Middle frontal gyrus (tissue), 1 donor: ENCODE results near the gene DNAH14.
"Not testable (repeated sequence)": the region's sequence is repeated elsewhere in the genome, so short reads cannot be mapped to it uniquely, and the experiment has no call there.

Experiments used
- DNase-seq: peaks from one replicate; pipeline ENCODE4 v3.0.0-alpha.2; 2015; ENCODE audit warnings: low spot score; ENCODE audit errors: extremely low spot score

DNAH14 gene

GRCh38 chr1:224929335-224930237 is at the start of gene DNAH14:
DNAH14 (plus strand) TSS chr1:224929675; CDS start chr1:224952703, 23,028 bp downstream.
- DNase-seq, result no peak

DNA sequence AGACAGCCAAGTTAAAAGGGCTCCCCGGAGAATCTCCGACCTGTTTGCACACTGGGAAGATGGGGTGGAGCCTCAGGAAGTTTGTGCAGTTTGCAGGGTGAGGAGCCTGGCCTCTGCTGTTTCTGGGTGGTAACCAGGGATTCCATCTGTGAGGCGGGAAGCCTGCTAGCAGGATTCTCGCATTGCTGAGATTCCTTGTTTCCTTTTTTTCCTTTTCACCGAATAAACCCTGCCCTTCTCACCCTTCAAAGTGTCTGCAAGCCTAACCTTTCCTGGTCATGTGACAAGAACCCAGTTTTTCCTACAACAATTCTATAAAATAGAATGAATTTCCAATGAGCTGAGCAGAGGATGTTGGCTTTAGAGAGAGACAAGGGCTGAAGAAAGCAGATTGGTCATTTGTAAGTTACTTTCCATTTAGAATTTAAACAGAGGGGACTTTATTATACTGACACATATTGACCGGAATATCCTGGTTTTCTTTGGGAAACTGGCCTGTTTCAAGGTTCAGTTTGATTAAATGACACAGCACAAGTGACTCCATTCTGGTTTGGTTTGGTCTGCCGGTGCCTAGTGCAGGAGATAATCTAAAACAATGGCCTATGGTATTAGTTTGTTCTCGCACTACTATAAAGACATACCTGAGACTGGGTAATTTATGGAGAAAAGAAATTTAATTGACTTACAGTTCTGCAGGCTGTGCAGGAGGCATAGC is 48.7 kb upstream of the DNAH14 start:
- no peak for DNase-seq

GRCh38 chr1:224881308-224881692 is 48.2 kb upstream of the DNAH14 start:
- DNase-seq, result not testable (repeated sequence)

DNA sequence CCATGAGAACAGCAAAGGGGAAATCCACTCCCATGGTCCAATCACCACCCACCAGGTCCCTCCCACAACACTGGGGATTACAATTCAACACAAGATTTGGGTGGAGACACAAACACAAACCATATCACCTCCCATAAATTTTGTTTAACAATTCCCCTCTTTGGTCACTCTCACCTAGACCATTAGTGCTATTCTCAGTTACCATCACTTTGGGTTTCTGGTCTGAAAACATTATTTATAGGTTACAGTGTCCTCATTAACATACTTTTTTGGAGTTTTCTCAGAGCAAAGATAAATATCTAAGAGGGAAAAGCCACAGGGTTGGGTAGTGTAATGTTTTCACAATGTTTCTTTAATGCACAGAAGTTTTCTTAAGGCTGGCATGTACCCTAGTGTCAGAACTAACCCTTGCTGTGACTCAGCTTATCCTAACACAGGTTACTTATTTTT is 47.7 kb upstream of the DNAH14 start:
- no peak for DNase-seq

- no peak for DNase-seq
These were observed 47.2 kb upstream of the DNAH14 start for GRCh38 chr1:224882264-224882663.

DNA sequence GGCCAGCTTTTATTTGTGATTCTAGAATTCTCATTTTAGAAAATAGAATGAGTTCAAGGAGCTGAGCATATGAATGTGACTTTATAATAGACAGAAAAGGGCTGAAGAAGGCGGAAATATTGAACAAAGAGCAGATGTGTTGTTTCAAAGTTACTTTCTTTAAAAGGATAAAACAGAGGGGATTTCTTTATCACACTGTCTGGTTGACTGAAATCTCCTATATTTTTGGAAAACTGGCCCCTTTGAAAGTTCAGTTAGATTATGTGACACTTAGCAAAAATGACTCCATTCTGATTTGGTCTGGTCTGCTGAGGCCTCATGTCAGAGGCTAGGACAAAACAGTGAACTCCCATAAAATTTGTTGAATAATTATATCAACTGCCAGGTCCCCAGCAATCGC is 46.4 kb upstream of the DNAH14 start:
- no peak for DNase-seq

GRCh38 chr1:224884361-224884801 is 45.1 kb upstream of the DNAH14 start:
- no peak for DNase-seq

- not testable (repeated sequence) for DNase-seq
These were observed 44.1 kb upstream of the DNAH14 start for GRCh38 chr1:224885376-224885775.

GRCh38 chr1:224894915-224895314 is 34.6 kb upstream of the DNAH14 start:
- no peak for DNase-seq

DNA sequence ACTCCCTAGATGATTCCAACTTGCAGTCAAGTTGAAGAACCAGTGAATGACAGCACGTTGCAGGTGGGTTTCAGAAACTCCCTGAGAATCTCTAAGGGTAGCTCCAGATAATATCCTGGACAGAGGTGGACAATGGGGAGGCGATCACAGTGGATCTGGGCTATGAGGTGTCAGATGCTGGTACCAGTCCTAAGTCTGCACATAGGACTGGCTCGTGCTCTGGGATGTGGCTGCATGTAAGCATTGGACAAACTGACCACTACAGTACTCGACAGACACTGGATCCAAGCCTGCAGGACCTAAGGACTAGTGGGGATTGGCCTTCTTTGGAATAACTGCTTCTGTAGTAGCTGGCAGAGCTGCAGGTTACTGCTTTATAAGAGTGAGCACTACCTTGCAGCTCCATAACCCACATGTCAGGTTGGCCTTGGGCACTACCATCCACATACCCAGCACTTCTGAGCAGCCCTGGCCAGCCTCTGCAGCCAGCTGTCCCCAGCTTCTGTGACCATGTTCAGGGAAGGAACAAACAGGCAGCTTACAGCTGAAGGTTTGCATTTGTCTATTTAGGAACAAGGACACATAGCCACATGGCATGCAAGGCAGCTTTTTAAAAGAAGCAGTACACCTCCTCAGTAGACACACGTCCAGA is 33.2 kb upstream of the DNAH14 start:
- no peak for DNase-seq

- no peak for DNase-seq
These were observed 31.7 kb upstream of the DNAH14 start for GRCh38 chr1:224897529-224898327.

DNA sequence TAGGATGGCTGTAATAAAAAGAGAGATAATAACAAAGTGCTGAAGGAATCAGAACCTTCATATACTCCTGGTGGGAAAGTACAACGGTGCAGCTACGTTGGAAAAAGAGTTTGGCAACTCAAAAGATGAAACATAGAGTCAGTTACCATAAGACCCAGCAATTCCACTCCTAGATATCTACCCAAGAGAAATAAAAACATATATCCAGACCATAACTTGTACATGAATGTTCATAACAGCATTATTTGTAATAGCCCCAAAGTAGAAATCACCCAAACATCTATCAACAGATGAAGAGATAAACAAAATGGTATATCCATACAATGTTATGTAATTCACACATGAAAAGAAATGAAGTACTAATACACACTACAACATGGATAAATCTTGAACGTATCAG is 30.5 kb upstream of the DNAH14 start:
- DNase-seq, result no peak

- no peak for DNase-seq
These were observed 29.3 kb upstream of the DNAH14 start for GRCh38 chr1:224900062-224900630.

- no peak for DNase-seq
These were observed 28.2 kb upstream of the DNAH14 start for GRCh38 chr1:224901087-224901810.

DNA sequence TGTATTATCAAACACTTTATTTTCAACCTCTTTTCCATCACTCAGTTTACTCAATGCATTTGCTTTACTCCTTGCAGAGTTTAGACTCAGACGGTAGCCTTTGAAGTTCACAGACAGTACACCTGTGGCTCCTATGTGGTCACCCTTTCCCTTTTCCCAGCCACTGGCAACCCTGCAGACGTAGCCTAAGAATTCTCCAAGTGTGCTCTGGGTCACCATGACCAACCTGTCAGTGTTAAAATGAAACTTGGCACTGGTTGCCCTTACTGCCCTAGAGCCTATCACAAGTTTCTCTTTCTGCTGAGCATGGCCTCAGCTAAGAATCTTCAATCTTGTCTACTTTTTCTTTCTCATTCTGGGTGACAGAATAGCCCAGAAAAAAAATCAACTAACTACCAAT is 25.5 kb upstream of the DNAH14 start:
- no peak for DNase-seq

DNA sequence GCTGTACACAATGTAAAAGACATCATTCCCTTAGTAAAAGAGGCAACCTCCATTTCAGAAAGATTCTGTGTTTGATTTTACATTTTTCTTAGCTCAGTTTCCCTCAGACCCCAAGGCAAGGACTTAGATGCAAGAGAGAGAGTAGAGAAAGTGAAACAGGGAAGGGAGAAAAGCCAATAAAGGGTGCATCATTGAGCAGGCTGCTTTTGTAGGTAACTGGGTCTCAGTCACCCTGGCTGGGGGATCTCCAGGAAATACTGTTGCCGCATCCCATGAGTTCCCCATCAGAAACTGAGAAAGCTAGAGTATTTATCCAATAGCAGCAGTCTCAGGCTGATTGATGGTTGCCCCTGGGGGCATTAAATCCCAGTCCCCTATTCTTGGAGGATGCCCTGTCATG is 23.1 kb upstream of the DNAH14 start:
- no peak for DNase-seq

DNA sequence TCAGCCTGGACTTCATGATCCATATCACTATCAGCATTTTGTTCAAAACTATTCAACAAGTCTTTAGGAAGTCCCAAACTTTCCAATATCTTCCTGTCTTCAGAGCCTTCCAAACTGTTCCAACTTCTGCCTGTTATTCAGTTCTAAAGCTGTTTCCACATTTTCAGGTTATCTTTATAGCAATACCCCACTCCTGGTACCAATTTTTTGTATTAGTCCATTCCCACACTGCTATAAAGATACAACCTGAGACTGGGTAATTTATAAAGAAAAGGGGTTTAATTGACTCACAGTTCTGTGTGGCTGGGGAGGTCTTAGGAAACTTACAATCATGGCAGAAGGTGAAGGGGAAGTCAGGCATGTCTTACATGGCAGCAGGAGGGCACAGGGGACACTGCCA is 18.3 kb upstream of the DNAH14 start:
- DNase-seq, result no peak

DNA sequence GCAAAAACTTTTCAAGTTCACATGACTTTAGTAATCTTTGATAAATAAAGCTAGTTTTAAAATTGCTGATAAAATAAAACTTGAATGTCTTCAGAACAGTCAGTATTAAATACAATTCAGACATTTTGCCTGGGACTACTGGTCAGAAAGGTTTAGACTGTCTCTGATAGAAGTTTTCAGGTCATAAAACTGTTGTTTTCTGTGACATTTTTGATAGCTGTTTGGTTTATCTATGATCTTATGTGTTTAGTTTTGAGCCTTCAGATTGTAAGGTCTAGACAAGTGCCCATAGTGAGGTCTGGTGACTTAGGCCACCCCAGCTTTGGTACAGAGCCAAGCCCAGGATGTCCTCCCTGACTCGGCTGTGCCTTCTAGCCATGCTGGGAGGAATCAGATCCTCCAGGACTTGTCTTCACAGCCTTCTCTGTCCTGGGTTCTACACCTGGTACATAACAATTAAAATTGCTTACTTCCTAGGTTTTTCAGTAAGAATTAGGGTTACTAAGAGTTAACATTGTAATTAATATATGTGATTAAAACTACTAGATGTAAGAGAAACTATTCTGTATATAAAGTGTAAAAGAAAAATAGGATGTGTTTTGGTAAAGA is 15.1 kb upstream of the DNAH14 start:
- DNase-seq, result no peak

DNA sequence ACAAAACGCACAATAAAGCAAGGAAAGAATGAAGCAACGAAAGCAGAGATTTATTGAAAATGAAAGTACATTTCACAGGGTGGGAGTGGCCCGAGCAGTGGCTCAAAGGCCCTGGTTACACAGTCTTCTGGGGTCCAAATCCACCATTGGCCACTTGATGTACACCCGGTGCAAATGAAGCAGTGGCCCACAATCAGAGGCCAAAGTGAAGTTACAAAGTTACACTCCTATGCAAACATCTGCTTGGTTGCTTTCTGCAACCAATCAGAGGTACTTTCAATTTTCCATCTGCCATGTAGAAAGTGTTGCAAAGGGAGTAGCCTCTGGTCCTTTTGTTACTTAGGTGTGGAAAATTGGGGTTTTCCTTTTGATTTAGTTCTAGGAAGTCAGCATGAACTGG is 10.0 kb upstream of the DNAH14 start:
- DNase-seq, result no peak

- DNase-seq, result no peak
These were observed 8.5 kb upstream of the DNAH14 start for GRCh38 chr1:224920930-224921329.
